Tibial nerve (tissue), 4 donors: Measurements from ENCODE around the gene TOPBP1.

Experiments
- EP300 ChIP-seq, 2 donors: sonication (generic); formaldehyde crosslinking; IDR thresholded peaks; one replicate each; pipeline ENCODE4 v1.6.1; 2017; ENCODE audit warnings: antibody characterized with exemption in 2 of 2, mild to moderate bottlenecking in 1 of 2
- POLR2A ChIP-seq, 2 donors: fragments of 450-650 bp; IDR thresholded peaks; one replicate each; pipeline ENCODE4 v1.6.1; 2017; ENCODE audit warnings: antibody characterized with exemption in 2 of 2, mild to moderate bottlenecking in 2 of 2, moderate library complexity in 2 of 2
- TF ChIP-seq, protein P1 (sequence below), 5 experiments: fragments of 200-600 bp in 3 of 5; fragments of 450-650 bp in 2 of 5; sonication (generic) in 3 of 5; IDR thresholded peaks; one replicate each; pipeline ENCODE4 v1.5.1; 2016 to 2019; ENCODE audit warnings: antibody characterized with exemption in 5 of 5, mild to moderate bottlenecking in 3 of 5, moderate library complexity in 2 of 5

DNA sequence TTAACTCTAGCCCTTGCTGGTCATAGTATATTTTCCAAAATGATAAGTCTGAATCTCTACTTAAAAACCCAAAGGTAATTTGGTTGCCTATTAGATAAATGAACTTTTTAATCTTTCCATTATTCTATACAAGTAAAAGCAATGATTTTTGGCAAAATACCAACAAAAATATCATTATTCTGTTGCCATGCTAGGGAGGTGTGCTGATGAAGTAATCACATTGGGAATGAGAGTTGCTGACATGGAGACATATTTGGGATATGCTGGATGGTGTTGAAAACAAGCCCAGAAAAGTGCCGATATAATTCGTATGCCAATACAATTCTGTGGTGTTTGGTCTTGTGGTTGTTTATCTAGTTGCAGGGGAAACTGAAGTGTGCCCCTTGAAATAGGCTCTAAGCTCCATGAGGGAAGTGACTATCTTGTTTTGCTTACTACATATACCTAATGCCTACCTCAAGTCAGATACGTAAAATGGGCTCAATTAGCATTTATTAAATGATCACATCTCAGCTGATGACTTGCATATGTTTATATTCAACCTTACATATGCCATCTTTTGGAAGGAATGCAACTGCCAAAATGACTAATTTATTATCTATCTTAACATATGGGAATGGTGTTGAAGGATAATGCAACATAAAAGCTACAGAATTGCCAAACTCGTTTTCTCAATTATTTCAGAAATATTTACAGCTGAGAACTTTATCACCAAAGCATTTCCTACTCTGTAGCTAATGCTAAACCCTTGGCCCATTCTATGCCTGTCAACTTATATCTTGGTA, 5.8 kb downstream of the TOPBP1 start:
- TF ChIP-seq, protein P1, sequence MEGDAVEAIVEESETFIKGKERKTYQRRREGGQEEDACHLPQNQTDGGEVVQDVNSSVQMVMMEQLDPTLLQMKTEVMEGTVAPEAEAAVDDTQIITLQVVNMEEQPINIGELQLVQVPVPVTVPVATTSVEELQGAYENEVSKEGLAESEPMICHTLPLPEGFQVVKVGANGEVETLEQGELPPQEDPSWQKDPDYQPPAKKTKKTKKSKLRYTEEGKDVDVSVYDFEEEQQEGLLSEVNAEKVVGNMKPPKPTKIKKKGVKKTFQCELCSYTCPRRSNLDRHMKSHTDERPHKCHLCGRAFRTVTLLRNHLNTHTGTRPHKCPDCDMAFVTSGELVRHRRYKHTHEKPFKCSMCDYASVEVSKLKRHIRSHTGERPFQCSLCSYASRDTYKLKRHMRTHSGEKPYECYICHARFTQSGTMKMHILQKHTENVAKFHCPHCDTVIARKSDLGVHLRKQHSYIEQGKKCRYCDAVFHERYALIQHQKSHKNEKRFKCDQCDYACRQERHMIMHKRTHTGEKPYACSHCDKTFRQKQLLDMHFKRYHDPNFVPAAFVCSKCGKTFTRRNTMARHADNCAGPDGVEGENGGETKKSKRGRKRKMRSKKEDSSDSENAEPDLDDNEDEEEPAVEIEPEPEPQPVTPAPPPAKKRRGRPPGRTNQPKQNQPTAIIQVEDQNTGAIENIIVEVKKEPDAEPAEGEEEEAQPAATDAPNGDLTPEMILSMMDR (IDR thresholded peaks at IDR 0.05): no peak
- no peak for TF ChIP-seq POLR2A (IDR thresholded peaks at IDR 0.05)
- no peak for TF ChIP-seq EP300 (IDR thresholded peaks at IDR 0.05)
